ENCODE measurements around the gene DSCAM.

DNA sequence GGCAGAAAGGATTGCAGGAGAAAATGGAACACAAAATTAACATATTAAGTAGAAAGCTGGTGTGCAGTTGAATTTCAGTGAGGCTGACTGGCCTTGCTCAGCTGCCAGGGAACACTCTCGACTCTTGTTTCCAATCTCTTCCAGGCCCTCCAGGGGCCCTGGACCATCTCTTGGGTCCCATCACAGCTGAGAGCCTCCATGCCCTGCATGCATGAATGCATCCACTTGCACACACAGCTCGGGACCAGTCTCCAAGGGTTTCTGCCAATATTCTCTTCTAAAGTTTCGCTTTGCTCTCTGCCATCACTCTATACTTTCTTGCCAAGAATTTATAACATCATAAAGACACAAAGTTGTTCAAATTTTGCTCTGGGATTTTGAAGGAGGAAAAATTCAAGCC lies 200.3 kb downstream of the DSCAM start:
- TF ChIP-seq, protein P1, sequence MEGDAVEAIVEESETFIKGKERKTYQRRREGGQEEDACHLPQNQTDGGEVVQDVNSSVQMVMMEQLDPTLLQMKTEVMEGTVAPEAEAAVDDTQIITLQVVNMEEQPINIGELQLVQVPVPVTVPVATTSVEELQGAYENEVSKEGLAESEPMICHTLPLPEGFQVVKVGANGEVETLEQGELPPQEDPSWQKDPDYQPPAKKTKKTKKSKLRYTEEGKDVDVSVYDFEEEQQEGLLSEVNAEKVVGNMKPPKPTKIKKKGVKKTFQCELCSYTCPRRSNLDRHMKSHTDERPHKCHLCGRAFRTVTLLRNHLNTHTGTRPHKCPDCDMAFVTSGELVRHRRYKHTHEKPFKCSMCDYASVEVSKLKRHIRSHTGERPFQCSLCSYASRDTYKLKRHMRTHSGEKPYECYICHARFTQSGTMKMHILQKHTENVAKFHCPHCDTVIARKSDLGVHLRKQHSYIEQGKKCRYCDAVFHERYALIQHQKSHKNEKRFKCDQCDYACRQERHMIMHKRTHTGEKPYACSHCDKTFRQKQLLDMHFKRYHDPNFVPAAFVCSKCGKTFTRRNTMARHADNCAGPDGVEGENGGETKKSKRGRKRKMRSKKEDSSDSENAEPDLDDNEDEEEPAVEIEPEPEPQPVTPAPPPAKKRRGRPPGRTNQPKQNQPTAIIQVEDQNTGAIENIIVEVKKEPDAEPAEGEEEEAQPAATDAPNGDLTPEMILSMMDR (IDR thresholded peaks at IDR 0.05 in 2 of 3, conservative IDR thresholded peaks at IDR 0.05 in 1 of 3; ENCODE audit: borderline replicate concordance in 1 of 3, insufficient read depth in 1 of 3, low read depth in 2 of 3, low read length in 2 of 3) = no peak
- TF ChIP-seq, protein P2, sequence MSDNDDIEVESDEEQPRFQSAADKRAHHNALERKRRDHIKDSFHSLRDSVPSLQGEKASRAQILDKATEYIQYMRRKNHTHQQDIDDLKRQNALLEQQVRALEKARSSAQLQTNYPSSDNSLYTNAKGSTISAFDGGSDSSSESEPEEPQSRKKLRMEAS (IDR thresholded peaks at IDR 0.05) = no peak
- TF ChIP-seq YY1 (IDR thresholded peaks at IDR 0.05; ENCODE audit: extremely low read depth, insufficient replicate concordance, low read depth, low read length) = no peak
- TF ChIP-seq RAD21 (IDR thresholded peaks at IDR 0.05; ENCODE audit: low read depth) = no peak
- no peak for TF ChIP-seq FOSL1 (IDR thresholded peaks at IDR 0.05; ENCODE audit: low read depth)

All from HCT116 (cell line).